HG02885 (cell line): ENCODE measurements around the gene MNT.
A peak's percentile ranks its signal among the peaks of the same experiment; 100 is the strongest.
"Not testable (repeated sequence)": the region's sequence is repeated elsewhere in the genome, so short reads cannot be mapped to it uniquely, and the experiment has no call there.

Source experiments
- ATAC-seq: cut with Tn5 transposase; IDR thresholded peaks from one replicate; pipeline ENCODE4 v1.9.1; 2021; ENCODE audit warnings: mild to moderate bottlenecking; ENCODE audit not compliant: unreplicated experiment, poor library complexity

The MNT gene

GRCh38 chr17:2400877-2401425 is at the start of gene MNT:
MNT (minus strand) TSS chr17:2401060; CDS start chr17:2400712, 348 bp downstream.
- ATAC-seq, result peak; percentile 46

- no peak for ATAC-seq
These were observed 49.3 kb upstream of the MNT start for GRCh38 chr17:2450016-2450650.

GRCh38 chr17:2449486-2449885 is 48.6 kb upstream of the MNT start:
- no peak for ATAC-seq

GRCh38 chr17:2447479-2447878 is 46.6 kb upstream of the MNT start:
- ATAC-seq, result not testable (repeated sequence)

GRCh38 chr17:2445638-2446037 is 44.8 kb upstream of the MNT start:
- no peak for ATAC-seq

- no peak for ATAC-seq
These were observed 43.5 kb upstream of the MNT start for GRCh38 chr17:2444382-2444781.

GRCh38 chr17:2442166-2442565 is 41.3 kb upstream of the MNT start:
- ATAC-seq, result no peak

- ATAC-seq, result no peak
These were observed 40.1 kb upstream of the MNT start for GRCh38 chr17:2440930-2441329.

GRCh38 chr17:2439997-2440396 is 39.1 kb upstream of the MNT start:
- not testable (repeated sequence) for ATAC-seq

- no peak for ATAC-seq
These were observed 38.0 kb upstream of the MNT start for GRCh38 chr17:2438823-2439222.

- no peak for ATAC-seq
These were observed 35.6 kb upstream of the MNT start for GRCh38 chr17:2436316-2436905.

GRCh38 chr17:2435862-2436261 is 35.0 kb upstream of the MNT start:
- ATAC-seq, result no peak

GRCh38 chr17:2435181-2435741 is 34.4 kb upstream of the MNT start:
- no peak for ATAC-seq

GRCh38 chr17:2433696-2434095 is 32.8 kb upstream of the MNT start:
- no peak for ATAC-seq

GRCh38 chr17:2427910-2428309 is 27.1 kb upstream of the MNT start:
- no peak for ATAC-seq

GRCh38 chr17:2427215-2427614 is 26.4 kb upstream of the MNT start:
- ATAC-seq, result no peak

- no peak for ATAC-seq
These were observed 22.4 kb upstream of the MNT start for GRCh38 chr17:2423271-2423670.

- no peak for ATAC-seq
These were observed 20.7 kb upstream of the MNT start for GRCh38 chr17:2421315-2422147.

- ATAC-seq, result no peak
These were observed 19.3 kb upstream of the MNT start for GRCh38 chr17:2420176-2420575.

GRCh38 chr17:2419486-2419885 is 18.6 kb upstream of the MNT start:
- no peak for ATAC-seq

- no peak for ATAC-seq
These were observed 17.7 kb upstream of the MNT start for GRCh38 chr17:2418572-2418971.
